ENCODE measurements around the gene KRT26.
A peak's percentile ranks its signal among the peaks of the same experiment; 100 is the strongest.
"Not testable (repeated sequence)": the region's sequence is repeated elsewhere in the genome, so short reads cannot be mapped to it uniquely, and the experiment has no call there.

KRT26 gene, protein sequence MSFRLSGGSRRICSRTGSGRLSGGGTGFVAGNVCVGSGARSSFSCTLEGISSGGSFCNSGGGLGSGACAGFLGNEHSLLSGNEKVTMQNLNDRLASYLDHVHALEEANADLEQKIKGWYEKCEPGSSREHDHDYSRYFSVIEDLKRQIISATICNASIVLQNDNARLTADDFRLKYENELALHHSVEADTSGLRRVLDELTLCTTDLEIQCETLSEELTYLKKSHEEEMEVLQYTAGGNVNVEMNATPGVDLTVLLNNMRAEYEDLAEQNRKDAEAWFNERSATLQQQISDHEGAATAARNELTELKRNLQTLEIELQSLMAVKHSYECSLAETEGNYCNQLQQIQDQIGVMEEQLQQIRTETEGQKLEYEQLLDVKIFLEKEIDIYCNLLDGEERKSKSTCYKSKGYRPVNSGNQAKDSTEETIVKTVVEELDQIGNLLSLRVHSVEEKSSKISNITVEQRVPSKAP

DNA sequence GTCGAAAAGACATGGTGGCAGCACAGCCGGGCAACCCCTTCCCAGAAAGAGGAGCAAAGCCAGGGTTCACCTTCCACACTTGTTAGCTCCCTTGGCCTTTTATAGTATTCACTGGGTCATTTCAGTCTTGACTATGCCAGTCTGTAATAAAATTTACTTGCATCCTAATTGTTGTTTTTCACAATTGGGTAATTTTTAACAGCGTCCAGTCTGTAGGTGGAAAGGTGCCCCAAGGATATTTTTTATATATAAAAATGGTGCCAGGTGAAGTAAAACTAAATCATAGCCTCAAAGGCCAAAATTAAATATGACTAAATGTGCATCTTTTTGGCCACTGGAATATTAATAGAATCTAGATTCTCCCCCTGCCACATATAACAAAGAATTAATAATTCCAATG is at the start of gene KRT26:
Gene KRT26, minus strand, starts transcription at position 101 of the 400 bp plus-strand sequence. Its CDS starts 88 bp downstream, at position 13.
- no peak for DNase-seq

DNA sequence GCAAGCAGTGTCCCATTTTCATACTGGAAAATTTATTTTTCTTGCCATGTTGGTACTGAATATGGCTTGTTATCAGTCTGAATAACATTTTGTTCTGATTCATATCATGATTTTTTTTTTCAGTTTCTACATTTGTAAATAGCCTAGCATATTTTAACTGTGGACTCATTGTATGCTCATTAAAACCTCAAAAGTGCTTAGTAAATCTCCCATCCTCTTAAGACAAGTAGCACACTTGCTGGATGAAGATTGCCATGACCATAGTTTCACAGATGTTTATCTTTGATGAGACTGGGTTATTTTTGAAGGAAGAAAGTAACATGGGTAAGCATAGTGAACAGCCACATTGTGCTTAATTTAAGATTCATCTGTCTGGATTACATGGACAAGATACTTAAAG is 49.5 kb upstream of the KRT26 start:
- no peak for DNase-seq

DNA sequence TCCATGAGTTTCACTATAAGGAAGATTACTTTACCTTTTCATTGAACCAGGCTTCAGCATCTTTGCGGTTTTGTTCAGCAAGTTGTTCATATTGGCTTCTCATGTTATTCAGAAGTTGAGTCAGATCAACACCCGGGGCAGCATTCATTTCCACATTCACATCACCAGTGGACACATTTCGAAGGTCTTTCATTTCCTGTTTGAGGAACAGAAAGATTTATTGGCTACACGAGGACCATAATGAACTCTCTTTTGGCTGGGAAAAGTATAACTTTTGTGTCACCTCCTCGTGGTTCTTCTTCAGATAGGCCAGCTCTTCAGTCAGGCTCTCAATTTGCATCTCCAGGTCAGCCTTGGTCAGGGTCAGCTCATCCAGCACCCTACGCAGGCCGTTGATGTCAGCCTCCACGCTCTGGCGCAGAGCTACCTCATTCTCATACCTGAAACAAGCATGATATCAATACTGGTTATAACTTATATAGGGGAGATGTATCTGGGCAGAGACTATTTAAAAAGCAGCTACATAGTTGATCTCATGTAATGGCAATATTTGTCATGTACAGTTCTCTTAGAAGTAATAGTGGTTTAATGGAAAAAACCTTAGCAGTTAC is 48.3 kb upstream of the KRT26 start:
- DNase-seq = no peak

DNA sequence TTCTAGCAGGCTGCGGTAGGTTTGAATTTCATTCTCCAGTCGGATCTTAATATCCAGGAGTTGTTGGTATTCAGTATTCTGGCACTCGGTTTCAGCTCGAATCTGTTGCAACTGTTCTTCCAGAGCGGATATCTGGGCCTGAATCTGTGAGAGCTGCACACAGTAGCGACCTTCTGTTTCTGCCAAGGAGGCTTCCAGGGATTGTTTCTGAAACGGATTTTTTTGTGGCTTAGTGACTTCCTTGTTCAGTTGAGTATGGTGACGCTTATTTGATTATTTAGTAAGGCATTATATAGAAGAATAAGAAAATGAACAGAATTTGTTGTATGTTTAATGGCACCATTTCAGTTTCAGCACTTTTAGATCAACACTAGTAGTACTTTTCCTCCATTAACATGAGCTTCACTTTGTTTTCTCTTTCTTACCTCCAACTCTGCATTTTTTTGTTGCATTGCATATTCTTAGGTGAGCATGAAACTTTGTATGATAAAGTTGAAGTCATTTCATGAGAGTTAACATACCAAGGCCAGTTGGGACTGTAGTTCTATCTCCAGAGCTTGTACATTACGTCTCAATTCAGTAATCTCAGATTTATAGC is 47.6 kb upstream of the KRT26 start:
- no peak for DNase-seq

DNA sequence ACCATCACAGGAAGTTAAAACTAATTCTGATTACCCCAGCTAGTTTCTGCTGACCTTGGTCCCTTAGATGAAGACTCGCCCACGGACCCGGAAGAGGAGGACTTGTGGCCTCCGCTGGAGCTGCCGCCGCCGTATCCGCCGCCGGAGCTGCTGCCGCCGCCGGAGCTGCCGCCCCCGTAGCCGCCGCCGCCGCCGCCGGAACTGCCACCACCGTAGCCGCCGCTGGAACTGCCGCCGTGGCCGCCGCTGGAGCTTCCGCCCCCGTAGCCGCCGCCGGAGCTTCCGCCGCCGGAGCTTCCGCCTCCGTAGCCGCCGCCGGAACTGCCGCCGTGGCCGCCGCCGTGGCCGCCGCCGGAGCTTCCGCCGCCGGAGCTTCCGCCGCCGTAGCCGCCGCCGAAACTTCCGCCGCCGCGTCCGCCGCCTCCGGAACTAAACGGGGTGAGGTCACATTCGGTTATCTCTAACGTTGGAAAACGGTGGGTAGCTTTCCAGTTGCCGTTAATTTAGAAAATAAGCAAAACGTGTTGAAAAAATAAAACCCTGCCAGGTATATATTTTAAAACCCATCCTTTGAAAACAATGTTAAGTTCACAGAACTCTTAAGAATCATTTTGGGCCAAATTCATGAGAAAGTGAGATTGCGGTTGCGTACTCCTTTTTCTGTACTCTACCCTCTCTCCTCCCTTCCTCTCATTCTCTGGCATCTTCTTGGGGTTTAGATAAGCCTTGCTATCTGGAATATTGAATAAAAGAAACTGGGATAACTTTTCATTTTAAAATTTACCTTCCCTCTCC is 46.9 kb upstream of the KRT26 start:
- peak; percentile 85 for DNase-seq

DNA sequence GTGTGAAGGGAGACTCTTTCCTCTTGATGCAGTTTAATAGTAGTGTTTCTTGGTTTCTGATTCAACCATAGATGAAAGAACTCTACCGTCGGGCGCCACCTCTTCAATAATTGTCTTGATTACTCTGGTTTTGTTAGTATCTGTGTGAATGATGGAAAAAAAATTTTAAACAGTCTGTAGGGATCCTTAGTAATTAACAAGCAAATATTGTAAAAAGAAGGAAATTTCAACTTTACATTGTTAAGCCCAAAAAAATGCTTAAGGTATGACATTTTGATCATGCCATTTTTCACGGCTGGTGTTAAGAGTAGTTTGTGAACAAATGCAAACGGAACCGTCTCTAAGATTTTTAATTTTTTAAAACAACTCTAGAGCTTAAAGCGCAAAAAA is 46.3 kb upstream of the KRT26 start:
- DNase-seq = no peak

DNA sequence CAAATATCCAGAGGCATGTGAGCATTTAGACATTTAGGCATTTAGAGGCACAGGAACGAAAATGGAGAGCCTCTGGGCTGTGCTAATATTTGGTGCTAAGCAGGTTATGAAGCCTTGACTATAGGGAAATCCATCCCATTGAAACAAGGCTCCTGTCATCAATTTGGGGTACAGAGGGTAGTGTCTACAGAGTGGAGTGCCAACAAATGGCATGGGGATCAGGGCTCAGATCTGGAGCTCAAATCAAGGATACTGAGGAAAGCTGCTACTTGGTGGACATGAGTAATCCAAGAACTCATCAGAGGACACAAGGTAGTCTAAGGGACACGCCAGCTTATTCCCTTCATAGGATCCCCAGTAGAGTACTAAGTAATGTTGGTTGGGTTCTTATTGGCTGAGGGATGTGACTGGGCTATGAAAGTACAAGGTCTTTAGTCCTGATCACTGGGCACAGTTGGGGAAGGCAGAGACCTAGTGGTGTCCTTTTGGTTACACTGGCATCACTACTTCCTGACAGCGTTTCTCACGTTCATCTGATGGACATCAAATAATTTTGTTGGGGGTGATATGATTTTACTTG is 45.2 kb upstream of the KRT26 start:
- no peak for DNase-seq

DNA sequence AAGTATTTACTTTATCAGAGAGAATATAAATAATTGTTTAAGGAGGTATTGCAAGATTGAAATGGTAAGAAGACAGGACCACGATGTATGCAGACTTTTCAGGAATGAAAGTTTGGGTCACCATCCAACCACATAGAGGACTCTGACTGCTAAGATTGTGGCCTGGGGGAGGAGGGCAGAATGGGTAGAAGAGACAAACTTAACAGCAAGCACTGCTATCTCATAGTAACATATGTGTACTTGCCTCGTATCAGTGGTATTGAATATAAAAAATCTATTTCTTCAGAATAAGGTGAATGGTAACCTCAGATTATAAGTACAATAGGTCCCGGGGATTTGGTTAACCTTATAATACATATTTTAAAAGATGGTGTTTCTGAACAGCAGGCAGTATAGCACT is 44.6 kb upstream of the KRT26 start:
- no peak for DNase-seq

DNA sequence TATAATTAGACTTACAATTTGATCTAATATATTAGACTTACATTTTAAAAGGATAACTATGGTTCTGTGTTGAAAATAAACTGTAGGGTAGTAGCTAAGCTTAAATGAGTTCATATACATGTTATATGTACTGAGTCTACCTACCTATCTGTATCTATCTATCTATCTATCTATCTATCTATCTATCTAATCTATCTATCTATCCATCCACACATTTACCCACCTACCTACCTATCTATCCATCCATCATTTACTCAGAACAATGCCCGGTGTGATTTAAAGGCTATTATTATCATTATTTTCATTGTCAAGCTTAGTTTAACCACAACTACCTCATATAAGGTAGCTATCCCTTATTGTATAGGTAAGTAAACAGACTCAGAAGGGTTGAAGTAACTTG is 43.4 kb upstream of the KRT26 start:
- DNase-seq = no peak

DNA sequence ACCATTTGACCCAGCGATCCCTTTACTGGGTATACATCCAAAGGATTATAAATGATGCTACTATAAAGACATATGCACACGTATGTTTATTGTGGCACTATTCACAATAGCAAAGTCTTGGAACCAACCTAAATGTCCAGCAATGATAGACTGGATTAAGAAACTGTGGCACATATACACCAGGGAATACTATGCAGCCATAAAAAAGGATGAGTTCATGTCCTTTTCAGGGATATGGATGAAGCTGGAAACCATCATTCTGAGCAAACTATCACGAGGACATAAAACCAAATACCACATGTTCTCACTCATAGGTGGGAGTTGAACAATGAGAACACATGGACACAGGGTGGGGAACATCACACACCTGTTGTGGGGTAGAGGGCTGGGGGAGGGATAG is 42.7 kb upstream of the KRT26 start:
- DNase-seq = not testable (repeated sequence)

DNA sequence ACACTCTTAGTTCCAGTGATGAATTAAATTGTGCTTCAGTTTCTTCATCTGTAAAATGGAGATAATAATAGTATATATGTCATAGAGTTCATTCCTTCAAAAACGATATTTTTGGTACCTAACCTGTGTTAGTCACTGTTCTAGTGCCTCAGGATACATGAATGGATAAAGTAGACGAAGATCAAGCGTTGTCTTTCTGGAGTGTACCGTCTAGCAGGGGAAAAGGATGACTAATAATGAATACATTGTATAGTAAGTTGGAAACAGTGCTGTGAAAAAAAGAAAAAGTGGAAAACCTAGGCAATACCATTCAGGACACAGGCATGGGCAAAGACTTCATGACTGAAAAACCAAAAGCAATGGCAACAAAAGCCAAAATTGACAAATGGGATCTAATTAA is 41.8 kb upstream of the KRT26 start:
- DNase-seq = no peak

DNA sequence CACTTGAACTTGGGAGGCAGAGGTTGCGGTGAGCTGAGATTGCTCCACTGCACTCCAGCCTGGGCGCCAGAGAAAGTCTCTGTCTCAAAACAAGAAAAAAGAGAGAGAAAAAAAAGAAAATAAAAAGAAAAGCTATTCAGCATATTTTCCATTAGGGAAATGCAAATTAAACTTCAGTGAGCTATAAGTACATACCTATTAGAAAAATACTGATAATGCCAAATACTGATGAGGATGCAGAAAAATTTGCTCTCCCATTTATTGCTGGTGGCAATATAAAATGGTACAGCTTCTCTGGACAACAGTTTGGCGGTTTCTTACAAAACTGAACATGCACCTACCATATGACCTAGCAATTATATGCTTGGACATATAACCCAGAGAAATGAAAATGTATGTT is 40.6 kb upstream of the KRT26 start:
- DNase-seq = no peak

DNA sequence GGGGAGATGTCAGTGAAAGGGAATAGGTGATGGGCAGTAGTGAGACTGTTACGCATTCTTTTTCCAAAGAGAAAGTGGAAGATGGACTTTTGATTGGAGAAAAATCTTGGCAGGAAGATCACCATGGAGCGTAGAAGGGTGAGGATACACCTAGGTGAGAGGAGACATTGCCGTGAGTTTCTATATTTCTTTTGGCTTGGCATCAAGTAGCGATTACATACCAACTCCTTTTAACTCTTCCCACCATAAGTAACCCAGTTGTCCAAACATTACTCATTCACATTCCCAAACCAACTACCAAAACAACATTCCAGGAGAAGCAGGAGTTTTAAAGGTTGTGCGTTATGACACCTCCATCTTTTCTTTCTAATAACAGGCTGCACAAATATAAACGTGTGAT is 38.5 kb upstream of the KRT26 start:
- DNase-seq = peak; percentile 67

DNA sequence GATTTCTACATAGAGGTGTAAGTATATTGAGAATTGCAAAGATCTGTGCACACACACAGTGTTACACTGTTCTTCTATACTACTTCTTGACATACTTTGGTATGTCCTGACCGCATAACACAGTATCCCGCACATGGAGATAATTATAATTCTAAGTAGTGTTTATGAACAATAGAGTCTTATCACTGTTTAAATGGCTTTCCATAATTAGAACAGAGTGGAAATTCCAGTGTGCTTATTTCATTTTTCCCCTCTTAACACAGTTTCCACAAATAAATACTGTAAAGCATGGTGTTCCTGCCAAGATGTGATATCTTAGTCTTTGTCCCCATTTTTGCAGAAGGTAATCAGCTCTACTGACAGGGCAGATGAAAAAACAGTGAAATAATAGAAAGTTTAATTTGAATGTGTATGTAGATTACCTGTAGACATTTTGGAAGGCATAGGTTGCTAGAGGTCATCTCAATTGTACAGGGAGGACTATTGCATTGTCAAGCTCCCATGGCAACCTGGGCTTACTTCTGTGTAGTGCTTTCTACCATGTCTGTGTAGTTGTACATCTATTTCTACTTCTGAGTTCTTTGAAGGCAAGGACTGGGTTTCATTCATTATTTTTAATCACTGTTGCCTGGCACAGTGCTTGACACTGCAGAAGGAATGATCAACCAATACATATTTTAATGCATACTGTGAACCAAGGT is 37.9 kb upstream of the KRT26 start:
- peak; percentile 74 for DNase-seq

DNA sequence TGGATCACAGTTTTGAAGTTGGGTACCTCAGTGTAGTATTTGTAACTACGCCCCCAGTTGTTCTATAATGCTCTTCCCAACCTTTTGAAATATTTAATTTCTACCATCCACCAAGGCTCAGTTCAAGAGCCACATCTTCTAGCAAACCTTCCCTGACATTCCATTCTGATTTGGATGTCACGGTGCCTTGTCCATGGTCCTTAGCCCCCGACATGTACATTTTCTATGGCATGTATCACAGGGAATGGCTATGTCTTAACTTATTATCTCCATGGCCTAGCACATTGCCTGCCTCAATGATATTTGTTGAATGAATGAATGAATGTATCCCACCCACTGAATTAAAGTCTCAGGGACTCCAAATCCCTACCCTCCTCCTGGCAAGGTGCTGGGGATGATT is 34.1 kb upstream of the KRT26 start:
- DNase-seq = no peak

DNA sequence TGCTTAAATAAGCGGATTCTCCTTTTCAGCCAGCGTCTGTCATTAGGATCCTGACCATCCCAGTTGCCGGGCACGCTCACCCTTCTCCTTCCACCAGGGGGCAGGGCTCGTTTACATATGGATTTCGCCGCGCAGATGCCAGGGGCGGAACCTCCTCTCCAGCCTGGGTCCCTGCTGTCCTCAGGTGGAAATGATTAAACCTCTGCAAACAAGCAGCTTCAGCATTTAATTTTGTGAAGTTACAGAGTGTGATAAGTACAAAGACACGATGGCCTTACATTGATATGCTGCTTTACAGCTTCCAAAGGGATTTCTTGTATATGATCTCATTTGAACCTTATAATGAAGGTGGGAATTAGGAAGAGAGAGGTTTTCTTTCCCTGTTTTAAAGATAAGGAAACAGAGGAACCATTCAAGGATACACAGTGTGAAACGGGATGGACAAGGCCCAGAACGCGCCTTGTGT is 31.6 kb upstream of the KRT26 start:
- DNase-seq = peak; percentile 66

DNA sequence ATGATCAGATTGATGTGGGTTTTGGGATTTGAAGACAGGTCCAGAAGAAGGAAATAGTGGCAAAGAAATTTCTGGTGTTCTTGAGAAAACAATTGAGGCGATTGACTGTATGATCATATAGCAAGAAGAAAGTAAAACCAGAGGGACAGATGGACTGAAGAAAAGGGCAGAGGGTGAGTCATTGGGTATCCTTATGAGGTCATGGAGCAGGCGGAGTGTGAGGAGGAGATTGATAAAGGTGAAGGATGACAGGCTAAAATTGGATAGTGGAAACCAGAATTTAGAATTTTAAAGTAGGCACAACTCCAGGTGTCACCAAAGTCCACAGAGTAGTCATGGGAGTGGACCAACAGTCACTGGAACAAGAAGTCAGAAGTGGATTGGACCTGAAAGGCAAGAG is 29.2 kb upstream of the KRT26 start:
- DNase-seq = no peak

DNA sequence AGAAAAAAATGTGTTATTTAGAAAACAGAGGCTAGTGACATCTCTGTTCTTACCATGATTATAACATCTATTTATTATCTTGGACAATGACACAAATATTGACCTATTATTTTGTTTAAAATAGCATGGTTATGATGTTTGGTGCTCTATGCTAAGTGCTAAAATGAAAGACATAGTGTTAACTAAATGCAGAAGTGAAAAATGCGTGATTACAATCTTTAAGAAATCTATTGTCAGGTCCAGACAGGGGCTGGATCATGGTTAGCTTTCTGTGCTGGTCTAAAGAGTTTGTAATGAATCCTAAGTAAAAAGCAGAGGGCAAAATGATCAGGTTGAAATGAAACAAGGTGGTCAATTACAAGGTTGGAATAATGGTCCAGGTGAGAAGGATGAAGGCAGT is 28.4 kb upstream of the KRT26 start:
- no peak for DNase-seq

DNA sequence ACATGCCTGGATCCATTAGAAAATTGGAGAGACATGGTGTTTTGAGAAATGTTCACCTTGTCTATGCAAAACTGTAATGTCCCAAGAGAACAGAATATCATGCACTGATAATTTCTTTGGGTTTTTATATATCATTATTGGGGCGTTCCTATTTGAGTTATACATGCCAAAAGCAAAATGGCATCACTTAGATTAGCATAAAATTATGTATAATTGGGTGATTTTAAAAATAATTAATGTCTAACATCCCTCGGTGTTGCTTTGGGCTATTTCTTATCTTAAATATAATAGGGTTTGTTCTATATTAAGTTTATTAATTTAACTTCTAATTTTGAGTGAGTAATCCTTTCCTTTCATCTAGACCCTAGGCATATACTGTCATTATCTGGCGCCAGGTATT is 27.9 kb upstream of the KRT26 start, which contains the start of gene KRT28:
Gene KRT28, minus strand, starts transcription at position 101 of the 400 bp plus-strand sequence. Its CDS starts 66 bp downstream, at position 35.
- no peak for DNase-seq

DNA sequence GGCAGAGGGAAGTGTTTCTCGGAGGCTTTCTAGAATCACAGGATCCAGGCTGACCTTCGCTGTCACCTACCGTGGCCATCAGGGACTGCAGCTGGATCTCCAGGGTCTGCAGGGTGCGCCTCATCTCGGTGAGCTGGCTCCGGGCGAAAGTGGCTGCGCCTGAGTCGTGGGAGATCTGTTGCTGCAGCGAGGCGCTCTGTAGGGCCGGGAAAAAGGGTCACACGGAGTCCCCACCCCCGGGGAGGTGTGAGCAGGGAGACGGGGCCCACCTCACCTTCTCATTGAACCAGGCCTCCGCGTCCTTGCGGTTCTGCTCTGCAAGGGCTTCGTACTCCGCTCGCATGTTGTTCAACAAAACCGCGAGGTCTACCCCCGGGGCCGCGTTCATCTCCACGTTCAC is 24.8 kb upstream of the KRT26 start:
- no peak for DNase-seq

DNA sequence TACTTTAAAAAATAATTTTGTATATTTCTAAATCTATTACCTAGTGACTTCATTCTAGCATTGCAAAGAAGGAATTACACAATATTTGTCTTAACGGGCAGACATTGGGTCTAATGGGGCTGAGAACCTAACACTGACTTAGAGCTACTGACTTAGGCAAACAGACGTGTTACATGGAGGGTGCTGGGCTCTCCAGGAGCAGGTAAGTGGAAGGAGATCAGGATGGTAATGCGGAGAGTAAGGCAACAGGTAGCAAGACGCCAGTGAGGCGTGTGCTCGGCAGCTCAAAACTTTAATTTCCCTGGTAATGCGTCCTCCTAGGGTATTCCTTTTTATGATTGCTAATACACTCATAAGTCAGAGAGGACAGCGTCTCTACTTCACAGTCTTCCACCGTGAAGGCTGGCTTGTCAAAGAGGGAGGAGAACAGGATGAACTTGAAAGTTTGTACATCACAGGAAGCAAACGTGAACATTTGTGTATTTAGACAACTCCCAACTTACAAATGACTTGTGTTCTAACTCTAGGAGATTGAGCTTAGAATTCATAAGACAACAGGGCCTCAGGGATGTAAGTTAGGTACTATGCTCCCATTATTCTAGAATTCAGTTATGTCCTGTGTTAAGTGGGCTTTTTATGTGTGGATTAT is 23.1 kb upstream of the KRT26 start:
- no peak for DNase-seq

DNA sequence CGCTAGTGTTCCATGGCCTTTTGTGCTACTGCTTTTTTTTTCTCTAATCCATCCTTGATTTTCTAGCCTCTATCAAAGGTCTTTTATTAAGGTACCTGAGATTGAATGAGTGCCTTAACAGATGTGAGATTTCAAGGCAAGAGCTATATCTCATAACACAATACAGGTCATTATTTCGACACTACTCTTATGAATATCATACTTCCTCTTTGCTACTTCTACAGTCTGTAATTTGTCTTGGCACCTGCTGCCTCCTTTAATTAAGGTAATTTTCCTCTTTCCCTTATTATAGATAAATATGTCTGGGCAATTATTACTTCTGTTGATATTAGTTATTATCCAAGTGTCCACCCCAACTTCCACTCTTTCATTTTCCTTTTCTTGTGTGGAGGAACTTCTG is 22.5 kb upstream of the KRT26 start:
- no peak for DNase-seq
